Measurements from ENCODE around the gene AIRE. TPM values are rescaled to one million over a fixed set of nuclear protein-coding genes. Genes with fewer than 3 reads are reported as not detected.

The AIRE gene
- total and polyA plus RNA-seq, 7 donors: 0.01 to 0.19 (median 0.11) TPM; not detected in 3

DNA sequence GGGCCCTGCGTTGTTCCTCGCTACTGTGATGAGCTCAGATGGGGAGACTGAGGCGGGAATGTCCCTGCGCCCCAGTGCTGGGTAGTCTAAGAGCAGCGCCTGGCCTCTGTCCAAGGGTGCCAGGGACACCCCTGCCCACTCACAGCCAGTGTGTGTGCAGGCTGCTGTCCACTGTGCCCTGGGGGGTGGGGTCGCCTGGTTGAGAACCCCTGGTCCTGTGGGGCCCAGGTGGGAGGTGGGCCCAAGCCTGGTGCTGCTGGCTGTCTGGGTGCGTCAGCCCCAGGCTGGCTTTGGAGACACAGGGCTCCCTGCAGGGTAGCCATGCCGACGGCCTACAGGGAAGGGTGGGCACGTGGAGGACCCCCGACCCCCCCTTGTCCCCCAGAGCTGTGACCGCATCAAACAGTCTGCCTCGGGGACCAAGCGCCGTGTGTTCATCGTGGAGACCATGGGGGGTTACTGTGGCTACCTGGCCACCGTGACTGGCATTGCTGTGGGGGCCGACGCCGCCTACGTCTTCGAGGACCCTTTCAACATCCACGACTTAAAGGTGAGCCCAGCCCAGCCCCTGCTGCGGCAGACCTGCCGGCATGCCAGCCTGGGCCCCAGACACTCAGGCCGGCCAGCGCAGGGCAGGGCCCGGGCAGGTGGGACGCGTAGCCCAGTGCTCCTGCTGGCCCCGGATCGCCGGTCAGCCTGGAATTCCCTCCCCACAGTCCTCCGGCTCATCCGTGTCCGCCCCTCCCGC is 38.6 kb downstream of the AIRE start:
- Histone ChIP-seq H3K4me1 (no peaks in the 10 kb centered on the region), H3K27ac (no peak overlapping the region), H3K4me3 (peak overlapping the region; percentile 30), H3K27me3 (ENCODE audit: insufficient read depth in 3 of 3, low read length in 2 of 3) (no peaks in the 10 kb centered on the region), H3K9me3 (no peaks in the 10 kb centered on the region), H3K36me3 (ENCODE audit: insufficient read depth in 1 of 2, low read depth in 1 of 2) (peaks cover 0 to 45% of the 10 kb centered on the region in 2 donors)
- ATAC-seq: peak in 1 of 4 donors; percentile 21
- intact Hi-C loops (cut with DNase I): loop anchor here in 1 of 2 donors (10.0 kb wide), 1 partner anchor 61 kb away; no protein-coding TSS in a partner anchor
- WGBS, 3 donors: 92 to 95% (median 93%) methylated on average over 35 to 37 of the region's 37 CpGs
- DNase-seq: no peak
- TF ChIP-seq, protein P1, sequence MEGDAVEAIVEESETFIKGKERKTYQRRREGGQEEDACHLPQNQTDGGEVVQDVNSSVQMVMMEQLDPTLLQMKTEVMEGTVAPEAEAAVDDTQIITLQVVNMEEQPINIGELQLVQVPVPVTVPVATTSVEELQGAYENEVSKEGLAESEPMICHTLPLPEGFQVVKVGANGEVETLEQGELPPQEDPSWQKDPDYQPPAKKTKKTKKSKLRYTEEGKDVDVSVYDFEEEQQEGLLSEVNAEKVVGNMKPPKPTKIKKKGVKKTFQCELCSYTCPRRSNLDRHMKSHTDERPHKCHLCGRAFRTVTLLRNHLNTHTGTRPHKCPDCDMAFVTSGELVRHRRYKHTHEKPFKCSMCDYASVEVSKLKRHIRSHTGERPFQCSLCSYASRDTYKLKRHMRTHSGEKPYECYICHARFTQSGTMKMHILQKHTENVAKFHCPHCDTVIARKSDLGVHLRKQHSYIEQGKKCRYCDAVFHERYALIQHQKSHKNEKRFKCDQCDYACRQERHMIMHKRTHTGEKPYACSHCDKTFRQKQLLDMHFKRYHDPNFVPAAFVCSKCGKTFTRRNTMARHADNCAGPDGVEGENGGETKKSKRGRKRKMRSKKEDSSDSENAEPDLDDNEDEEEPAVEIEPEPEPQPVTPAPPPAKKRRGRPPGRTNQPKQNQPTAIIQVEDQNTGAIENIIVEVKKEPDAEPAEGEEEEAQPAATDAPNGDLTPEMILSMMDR (IDR thresholded peaks at IDR 0.05): no peak

DNA sequence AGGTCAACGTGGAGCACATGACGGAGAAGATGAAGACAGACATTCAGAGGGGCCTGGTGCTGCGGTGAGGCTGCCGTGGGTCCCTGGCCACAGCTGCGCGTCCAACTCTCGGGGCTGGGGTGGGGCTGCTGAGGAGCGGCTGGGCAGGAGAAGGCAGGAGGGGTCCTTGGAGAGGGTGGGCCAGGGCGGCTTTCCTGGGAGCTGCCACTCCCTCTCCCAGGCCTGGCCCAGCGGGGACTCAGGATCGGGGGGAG is 39.1 kb downstream of the AIRE start:
- Histone ChIP-seq H3K27ac (no peak overlapping the region), H3K9me3 (no peaks in the 10 kb centered on the region), H3K4me3 (no peak overlapping the region), H3K4me1 (no peaks in the 10 kb centered on the region), H3K27me3 (ENCODE audit: insufficient read depth in 3 of 3, low read length in 2 of 3) (no peaks in the 10 kb centered on the region), H3K36me3 (ENCODE audit: insufficient read depth in 1 of 2, low read depth in 1 of 2) (peaks cover 0 to 44% of the 10 kb centered on the region in 2 donors)
- DNase-seq (no peak), ATAC-seq (no peak)
- 90 to 94% (median 93%) methylated on average over 11 of the region's 11 CpGs for WGBS, 3 donors
- TF ChIP-seq, protein P1 (IDR thresholded peaks at IDR 0.05): no peak
- intact Hi-C loops (cut with DNase I): loop anchor here in 1 of 2 donors (10.0 kb wide), 1 partner anchor 60 kb away; no protein-coding TSS in a partner anchor

DNA sequence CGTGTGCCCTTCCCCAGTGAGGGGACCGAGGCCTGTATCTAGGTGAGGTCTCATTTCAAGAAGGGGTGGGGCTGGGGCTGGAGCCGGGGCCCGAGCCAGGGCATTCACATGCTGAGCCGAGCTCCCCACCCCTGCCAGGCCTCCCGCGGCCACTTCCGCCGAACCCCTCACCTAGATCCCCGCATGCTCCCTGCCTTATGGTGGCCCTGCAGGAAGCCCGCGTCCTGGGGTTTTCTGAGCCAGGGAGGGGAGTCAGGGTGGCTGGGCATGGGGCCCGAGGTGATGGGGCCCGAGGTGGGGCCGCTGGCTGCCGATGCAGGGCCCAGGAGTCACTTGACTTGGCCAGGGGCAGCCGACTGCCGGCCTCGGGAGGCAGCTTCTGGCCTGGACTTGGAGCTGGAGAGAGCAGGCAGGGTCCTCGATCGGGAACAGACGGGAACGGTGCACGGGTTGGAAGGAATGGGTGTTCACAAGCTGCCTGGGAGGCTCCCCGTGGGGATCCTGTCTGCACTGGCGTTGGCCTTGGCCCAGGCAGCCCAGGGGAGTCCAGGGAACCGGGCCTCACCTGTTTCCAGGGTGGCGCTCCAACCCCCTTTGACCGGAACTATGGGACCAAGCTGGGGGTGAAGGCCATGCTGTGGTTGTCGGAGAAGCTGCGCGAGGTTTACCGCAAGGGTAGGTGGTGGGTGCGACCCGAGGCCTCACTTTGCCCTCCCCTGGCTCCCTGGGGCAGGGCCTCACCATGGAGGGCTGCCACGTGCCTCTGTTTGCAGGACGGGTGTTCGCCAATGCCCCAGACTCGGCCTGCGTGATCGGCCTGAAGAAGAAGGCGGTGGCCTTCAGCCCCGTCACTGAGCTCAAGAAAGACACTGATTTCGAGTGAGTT is 40.0 kb downstream of the AIRE start:
- Histone ChIP-seq H3K27ac (no peak overlapping the region), H3K4me1 (no peaks in the 10 kb centered on the region), H3K4me3 (no peak overlapping the region), H3K9me3 (no peaks in the 10 kb centered on the region), H3K36me3 (ENCODE audit: insufficient read depth in 1 of 2, low read depth in 1 of 2) (peaks cover 0 to 42% of the 10 kb centered on the region in 2 donors), H3K27me3 (ENCODE audit: insufficient read depth in 3 of 3, low read length in 2 of 3) (no peaks in the 10 kb centered on the region)
- intact Hi-C loops (cut with DNase I): loop anchor here in 1 of 2 donors (10.0 kb wide), 1 partner anchor 59 kb away; no protein-coding TSS in a partner anchor
- ATAC-seq (no peak), DNase-seq (no peak)
- TF ChIP-seq, protein P1 (IDR thresholded peaks at IDR 0.05): no peak
- 82 to 84% (median 83%) methylated on average over 42 to 44 of the region's 44 CpGs for WGBS, 3 donors

DNA sequence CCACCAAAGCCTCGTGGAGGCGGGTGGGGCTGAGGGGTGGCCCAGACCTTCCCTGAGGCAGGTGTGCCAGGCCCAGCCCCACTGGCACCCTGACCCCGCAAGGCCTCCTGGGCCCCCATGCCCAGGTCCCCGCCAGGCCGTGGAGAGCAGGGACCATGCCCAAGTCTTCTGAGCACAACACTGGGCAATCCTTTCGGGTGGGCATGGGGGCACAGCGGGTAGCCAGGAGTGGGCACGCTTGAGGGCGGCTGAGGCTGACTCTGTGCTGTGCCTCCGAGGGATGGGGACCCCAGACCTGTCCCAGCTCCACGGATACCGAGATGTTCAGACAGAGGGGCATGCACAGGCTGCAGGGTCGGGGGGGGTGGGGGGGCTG is 40.6 kb downstream of the AIRE start:
- DNase-seq (no peak), ATAC-seq (no peak)
- H3K36me3 ChIP-seq (ENCODE audit: insufficient read depth in 1 of 2, low read depth in 1 of 2): peaks cover 0 to 42% of the 10 kb centered on the region in 2 donors
- H3K27ac ChIP-seq: no peak overlapping the region
- intact Hi-C loops (cut with DNase I): loop anchor here in 1 of 2 donors (10.0 kb wide), 1 partner anchor 59 kb away; no protein-coding TSS in a partner anchor
- TF ChIP-seq, protein P1 (IDR thresholded peaks at IDR 0.05): no peak
- no peaks in the 10 kb centered on the region for H3K27me3 ChIP-seq (ENCODE audit: insufficient read depth in 3 of 3, low read length in 2 of 3)
- no peaks in the 10 kb centered on the region for H3K9me3 ChIP-seq
- WGBS, 3 donors: 86 to 92% (median 91%) methylated on average over 11 to 13 of the region's 13 CpGs
- no peaks in the 10 kb centered on the region for H3K4me1 ChIP-seq
- H3K4me3 ChIP-seq: no peak overlapping the region

Measured in psoas muscle (tissue), 8 donors.